SK-N-DZ (cell line): ENCODE data around the gene DOCK6. TPM values are rescaled to one million over a fixed set of nuclear protein-coding genes. Genes with fewer than 3 reads are reported as not detected.

Experiments
- DNase-seq: peaks from one replicate; pipeline ENCODE4 v3.0.0-alpha.2; 2015; ENCODE audit warnings: low spot score
- polyA plus RNA-seq, 2 experiments: library from polyadenylated mRNA; depleted of rRNA; stranded (reverse); fragments of >200 nt; gene quantifications; 2 replicates each; pipeline ENCODE4 v1.2.3, GENCODE V29; 2014

Gene DOCK6
- 0.43 and 1.2 TPM in 2 replicates for polyA plus RNA-seq (2014; cell fraction: cytosol; rRNA removed)
- polyA plus RNA-seq (2014; cell fraction: nucleus; rRNA removed): 1.9 and 3.3 TPM in 2 replicates

- no peak for DNase-seq
These were observed at the start of gene DOCK6 for GRCh38 chr19:11261971-11262839. DOCK6 (minus strand) TSS chr19:11262524; CDS start chr19:11262440, 84 bp downstream.

- DNase-seq: no peak
These were observed 44.0 kb upstream of the DOCK6 start for GRCh38 chr19:11306337-11306736.

GRCh38 chr19:11304936-11305335 lies 42.6 kb upstream of the DOCK6 start:
- DNase-seq: no peak

GRCh38 chr19:11300811-11301120 lies 38.4 kb upstream of the DOCK6 start:
- DNase-seq: no peak

- DNase-seq: no peak
These were observed 37.9 kb upstream of the DOCK6 start for GRCh38 chr19:11299946-11300810.

- DNase-seq: no peak
These were observed 33.9 kb upstream of the DOCK6 start for GRCh38 chr19:11296264-11296663.

- DNase-seq: no peak
These were observed 33.4 kb upstream of the DOCK6 start, which contains the start of gene TSPAN16 for GRCh38 chr19:11295665-11296245. TSPAN16 (plus strand) TSS chr19:11296160; CDS start chr19:11296298, 138 bp downstream.

- DNase-seq: no peak
These were observed 32.9 kb upstream of the DOCK6 start for GRCh38 chr19:11295180-11295579.

GRCh38 chr19:11293433-11294389 lies 31.4 kb upstream of the DOCK6 start:
- peak; percentile 83 for DNase-seq

- DNase-seq: no peak
These were observed 29.7 kb upstream of the DOCK6 start for GRCh38 chr19:11291991-11292390.

- no peak for DNase-seq
These were observed 29.1 kb upstream of the DOCK6 start for GRCh38 chr19:11291415-11291814.

GRCh38 chr19:11290256-11290655 lies 27.9 kb upstream of the DOCK6 start:
- no peak for DNase-seq

- DNase-seq: no peak
These were observed 26.0 kb upstream of the DOCK6 start for GRCh38 chr19:11288349-11288748.

GRCh38 chr19:11286312-11286974 lies 24.1 kb upstream of the DOCK6 start:
- DNase-seq: no peak

- DNase-seq: no peak
These were observed 22.2 kb upstream of the DOCK6 start for GRCh38 chr19:11284515-11284914.

GRCh38 chr19:11281356-11282049 lies 19.2 kb upstream of the DOCK6 start:
- DNase-seq: no peak

- DNase-seq: no peak
These were observed 17.3 kb upstream of the DOCK6 start for GRCh38 chr19:11279505-11280236.

GRCh38 chr19:11278670-11279069 lies 16.3 kb upstream of the DOCK6 start:
- DNase-seq: no peak

GRCh38 chr19:11274533-11275086 lies 12.3 kb upstream of the DOCK6 start:
- no peak for DNase-seq
